HepG2 (cell line): ENCODE results near the gene DOP1B. TPM values are rescaled to one million over a fixed set of nuclear protein-coding genes. Genes with fewer than 3 reads are reported as not detected.

Experiments used
- AHDC1 ChIP-seq: sonication (generic); formaldehyde crosslinking; IDR thresholded peaks from 2 replicates; pipeline ENCODE4 v1.5.1; 2020; ENCODE audit warnings: mild to moderate bottlenecking, missing genetic modification reagents, borderline replicate concordance
- ARID4A ChIP-seq: sonication (generic); formaldehyde crosslinking; IDR thresholded peaks from 2 replicates; pipeline ENCODE4 v1.5.0; 2020; ENCODE audit warnings: mild to moderate bottlenecking, missing genetic modification reagents, borderline replicate concordance
- ESRRA ChIP-seq: sonication (generic); formaldehyde crosslinking; IDR thresholded peaks from 2 replicates; pipeline ENCODE4 v1.5.1; 2020; ENCODE audit warnings: mild to moderate bottlenecking, low read depth, missing genetic modification reagents
- HIVEP1 ChIP-seq: sonication (generic); formaldehyde crosslinking; IDR thresholded peaks from 2 replicates; pipeline ENCODE4 v1.4.0; 2020; ENCODE audit warnings: mild to moderate bottlenecking, missing genetic modification reagents
- SALL1 ChIP-seq: sonication (generic); formaldehyde crosslinking; IDR thresholded peaks from 2 replicates; pipeline ENCODE4 v1.8.0; 2022; ENCODE audit warnings: mild to moderate bottlenecking, missing genetic modification reagents
- SAP130 ChIP-seq: IDR thresholded peaks from 2 replicates; pipeline ENCODE4 v1.6.1; 2016; ENCODE audit warnings: low read depth
- ZNF318 ChIP-seq: sonication (generic); formaldehyde crosslinking; IDR thresholded peaks from 2 replicates; pipeline ENCODE4 v1.4.0; 2020; ENCODE audit warnings: mild to moderate bottlenecking, missing genetic modification reagents
- ZNF329 ChIP-seq: sonication (generic); formaldehyde crosslinking; IDR thresholded peaks from 2 replicates; pipeline ENCODE4 v1.9.0; 2021; ENCODE audit warnings: low read depth, mild to moderate bottlenecking, missing genetic modification reagents
- polyA plus RNA-seq, 8 experiments: library from polyadenylated mRNA; depleted of rRNA in 3 of 8; stranded (reverse) in 7 of 8; unstranded in 1 of 8; fragments of >200 nt; fragmentation: Illumina TruSeq in 4 of 8; extraction: Trizol in 4 of 8; gene quantifications; 2 replicates each; pipeline versions ENCODE4 v1.2.1 to v1.2.3, GENCODE V29; 2011 to 2016; ENCODE audit warnings: low read depth in 4 of 8, missing spikeins in 1 of 8, mixed read lengths in 1 of 8; ENCODE audit not compliant: insufficient read depth in 1 of 8
- total RNA-seq, 5 experiments: library from RNA; depleted of rRNA; stranded (reverse); fragments of >200 nt; fragmentation: Illumina TruSeq; extraction: Trizol; gene quantifications; 2 replicates each; pipeline ENCODE4 v1.2.3, GENCODE V29; 2016; ENCODE audit warnings: low read depth in 1 of 5

The DOP1B gene
- total and polyA plus RNA-seq, 2 of the 13 experiments (the other 11 are each of a cell fraction or from before 2014, with no cell fraction given), result 2.8 to 3.2 TPM

GRCh38 chr21:36155603-36156338 lies 853 bp upstream of the DOP1B start (continued):
- TF ChIP-seq ZNF318 (CRISPR knock-in tag), result no peak
- peak; percentile 29; the same call in 1 of the 2 replicates for TF ChIP-seq ARID4A (CRISPR knock-in tag)
- no peak for TF ChIP-seq AHDC1
- peak; percentile 19; the same call in 1 of the 2 replicates for TF ChIP-seq SAP130 (CRISPR knock-in tag)
- peak; percentile 53; the same call in 1 of the 2 replicates for TF ChIP-seq SALL1 (CRISPR knock-in tag)
- TF ChIP-seq ESRRA (CRISPR knock-in tag), result peak; percentile 32; the same call in 1 of the 2 replicates
- peak; percentile 60 for TF ChIP-seq HIVEP1 (CRISPR knock-in tag)
- TF ChIP-seq ZNF329 (CRISPR knock-in tag), result no peak
